Heart right ventricle (tissue), 16 donors: ENCODE results near the gene C19orf25. TPM values are rescaled to one million over a fixed set of nuclear protein-coding genes. Genes with fewer than 3 reads are reported as not detected.

Source experiments
- ATAC-seq, 8 donors: fragments of 200-7000 bp; cut with Tn5 transposase; one replicate each; pipeline ENCODE4 v1.9.1; 2020; ENCODE audit warnings: mild to moderate bottlenecking in 8 of 8, moderate library complexity in 8 of 8, moderate number of reproducible peaks in 1 of 8
- DNase-seq, 2 donors: peaks; one replicate each; pipeline ENCODE4 v3.0.0-alpha.2; 2020
- H3K27ac ChIP-seq, 10 donors: fragments of 200-600 bp; sonication (generic) in 2 of 10; one replicate each; pipeline versions ENCODE4 v1.5.0 to v1.8.0; 2020 to 2022; ENCODE audit warnings: mild to moderate bottlenecking in 3 of 10
- H3K27me3 ChIP-seq, 7 donors: fragments of 200-600 bp; one replicate each; pipeline ENCODE4 v1.8.0; 2021 to 2022; ENCODE audit warnings: mild to moderate bottlenecking in 2 of 7
- H3K36me3 ChIP-seq, 9 donors: fragments of 200-600 bp; sonication (generic) in 1 of 9; one replicate each; pipeline versions ENCODE4 v1.5.0 to v1.8.0; 2020 to 2022; ENCODE audit warnings: mild to moderate bottlenecking in 2 of 9
- H3K4me1 ChIP-seq, 9 donors: fragments of 200-600 bp; sonication (generic) in 1 of 9; one replicate each; pipeline versions ENCODE4 v1.5.0 to v1.8.0; 2020 to 2022; ENCODE audit warnings: mild to moderate bottlenecking in 4 of 9
- H3K4me3 ChIP-seq, 10 donors: fragments of 200-600 bp; sonication (generic) in 2 of 10; one replicate each; pipeline versions ENCODE4 v1.5.0 to v1.8.0; 2020 to 2022; ENCODE audit warnings: mild to moderate bottlenecking in 7 of 10, moderate library complexity in 2 of 10
- H3K9me3 ChIP-seq, 11 donors: fragments of 200-600 bp in 10 of 11; sonication (generic) in 2 of 11; one replicate each; pipeline versions ENCODE4 v1.5.0 to v1.8.0; 2013 to 2022; ENCODE audit warnings: mild to moderate bottlenecking in 2 of 11, control low read depth in 1 of 11, moderate library complexity in 1 of 11
- CTCF ChIP-seq, 9 donors: fragments of 200-600 bp; sonication (generic) in 2 of 9; IDR thresholded peaks; one replicate each; pipeline versions ENCODE4 v1.5.0 to v1.8.0; 2021 to 2022; ENCODE audit warnings: antibody characterized with exemption in 9 of 9, mild to moderate bottlenecking in 5 of 9, moderate library complexity in 1 of 9
- WGBS, 2 donors: extraction: QIAGEN DNeasy Blood & Tissue Kit; methylation state at CpG; one replicate each; pipeline ENCODE4 v1.1.7; 2013; ENCODE audit warnings: inconsistent platforms in 1 of 2; 5-methylcytosine and 5-hydroxymethylcytosine counted together
- intact Hi-C, 10 donors: fragments of 100-400 bp; cut with DNase I; formaldehyde crosslinking; loops; one replicate each; pipeline versions ENCODE4 v1.11.1 to v1.14.2; 2022
- polyA plus RNA-seq, 2 donors: library from polyadenylated mRNA; stranded (reverse); fragments of 200-250 nt; gene quantifications; one replicate each; pipeline ENCODE4 v1.2.3, GENCODE V29; 2013
- total RNA-seq, 10 donors: library from RNA; stranded (reverse); fragmentation: NEBNext Ultra II Directional in 3 of 10; extraction: Animal tissue kit (Norgen Biotek cat#: 25700) in 3 of 10; gene quantifications; one replicate each; pipeline versions ENCODE4 v1.2.1 to v1.2.4, GENCODE V29; 2021 to 2023
- donor health status: Arrhythmogenic right ventricular cardiomyopathy.
- donor health status: ischemic (EF 13 %, LVEDD 7.1; RV severe dilation, severe dysfunction).
- donor health status: healthy with polysubstance abuse.
- donor health status: DM: no; HTN: yes; CAD: no.
- donor health status: DM: no; HTN: no; CAD: no.
- donor health status: ischemic (EF 25% LVEDD 6.9; RV normal size, moderate dysfunction).
- donor health status: ischemic (EF 25% LVEDD 5.7; RV mildly dilated, moderate dysfunction).
- donor health status: healthy.
- donor health status: DM: yes; HTN: yes; CAD: no.
- donor health status: Ischemic cardiomyopathy.
- donor health status: ischemic (EF 35%, LVEDD 5.7; RV mildly dilated, moderate dysfunction).
- donor health status: nonischemic (EF 11% LVEDD 7.7; RV severe dilation, severe dysfunction).
- donor health status: DM: yes; HTN: yes; CAD: no.
- donor health status: PGD.
- donor health status: ischemic (EF 29% LVEDD 5.4; RV normal size, mild dysfunction).
- donor health status: nonischemic (EF 23%, LVEDD 6.1; RV moderate dilation, normal function).

C19orf25 gene
- total and polyA plus RNA-seq, 12 donors: 12.7 to 29.8 (median 15.4) TPM

- Histone ChIP-seq H3K27me3 (peaks cover 30 to 71% (median 55%) of the 10 kb centered on the region in 7 donors), H3K36me3 (peaks cover 0 to 24% (median 0%) of the 10 kb centered on the region in 9 donors), H3K9me3 (no peaks in the 10 kb centered on the region), H3K27ac (no peak overlapping the region), H3K4me3 (peak overlapping the region in 6 of 10 donors; percentile 49 to 72 (median 59)), H3K4me1 (peaks cover 41 to 68% (median 50%) of the 10 kb centered on the region in 9 donors)
- DNase-seq: peak in 1 of 2 donors; percentile 17
- intact Hi-C loops: no loop called here
- no peak for TF ChIP-seq CTCF (IDR thresholded peaks at IDR 0.05)
- peak in 1 of 8 donors; percentile 4 for ATAC-seq
- 30 to 31% methylated on average over 24 of the region's 24 CpGs for WGBS, 2 donors
These were observed 7.4 kb downstream of the C19orf25 start for GRCh38 chr19:1471515-1472160.

GRCh38 chr19:1471010-1471514 is 8.0 kb downstream of the C19orf25 start:
- intact Hi-C loops: no loop called here

GRCh38 chr19:1470305-1471009 is 8.6 kb downstream of the C19orf25 start:
- H3K4me1 ChIP-seq: peaks cover 42 to 80% (median 62%) of the 10 kb centered on the region in 9 donors
- H3K27me3 ChIP-seq: peaks cover 36 to 83% (median 64%) of the 10 kb centered on the region in 7 donors
- ATAC-seq: peak; percentile 2 to 57 (median 44)
- peak; percentile 47 to 59 for DNase-seq
- intact Hi-C loops: no loop called here
- peak overlapping the region; percentile 25 to 72 (median 56) for H3K4me3 ChIP-seq
- no peak for TF ChIP-seq CTCF (IDR thresholded peaks at IDR 0.05)
- no peaks in the 10 kb centered on the region for H3K9me3 ChIP-seq
- H3K36me3 ChIP-seq: peaks cover 0 to 12% (median 0%) of the 10 kb centered on the region in 9 donors
- 1% methylated on average over 67 of the region's 67 CpGs for WGBS, 2 donors
- H3K27ac ChIP-seq: peak overlapping the region in 3 of 10 donors; percentile 19 to 58 (median 26)

More at GRCh38 chr19:1471010-1471514, 8.0 kb downstream of the C19orf25 start:
- Histone ChIP-seq H3K27me3 (peaks cover 34 to 76% (median 61%) of the 10 kb centered on the region in 7 donors), H3K9me3 (no peaks in the 10 kb centered on the region), H3K36me3 (peaks cover 0 to 18% (median 0%) of the 10 kb centered on the region in 9 donors), H3K4me3 (peak overlapping the region; percentile 25 to 72 (median 56)), H3K27ac (no peak overlapping the region), H3K4me1 (peaks cover 42 to 74% (median 56%) of the 10 kb centered on the region in 9 donors)
- peak in 1 of 9 donors; percentile 16 for TF ChIP-seq CTCF (IDR thresholded peaks at IDR 0.05)
- WGBS, 2 donors: 8 to 9% methylated on average over 24 to 28 of the region's 28 CpGs
- DNase-seq (peak in 1 of 2 donors; percentile 23), ATAC-seq (peak in 3 of 8 donors; percentile 19 to 31 (median 24))

GRCh38 chr19:1470055-1470304 is 9.0 kb downstream of the C19orf25 start:
- Histone ChIP-seq H3K27ac (peak overlapping the region in 3 of 10 donors; percentile 19 to 58 (median 26)), H3K27me3 (peaks cover 36 to 87% (median 68%) of the 10 kb centered on the region in 7 donors), H3K4me3 (peak overlapping the region; percentile 25 to 72 (median 56)), H3K36me3 (peaks cover 0 to 7% (median 0%) of the 10 kb centered on the region in 9 donors), H3K9me3 (no peaks in the 10 kb centered on the region), H3K4me1 (peaks cover 42 to 84% (median 64%) of the 10 kb centered on the region in 9 donors)
- intact Hi-C loops: no loop called here
- TF ChIP-seq CTCF (IDR thresholded peaks at IDR 0.05): no peak
- peak in 4 of 8 donors; percentile 3 to 7 (median 5) for ATAC-seq
- 3 to 5% methylated on average over 15 to 22 of the region's 22 CpGs for WGBS, 2 donors
- DNase-seq: no peak
